ENCODE measurements around the gene TCEANC2.
A peak's percentile ranks its signal among the peaks of the same experiment; 100 is the strongest.

TCEANC2 gene

DNA sequence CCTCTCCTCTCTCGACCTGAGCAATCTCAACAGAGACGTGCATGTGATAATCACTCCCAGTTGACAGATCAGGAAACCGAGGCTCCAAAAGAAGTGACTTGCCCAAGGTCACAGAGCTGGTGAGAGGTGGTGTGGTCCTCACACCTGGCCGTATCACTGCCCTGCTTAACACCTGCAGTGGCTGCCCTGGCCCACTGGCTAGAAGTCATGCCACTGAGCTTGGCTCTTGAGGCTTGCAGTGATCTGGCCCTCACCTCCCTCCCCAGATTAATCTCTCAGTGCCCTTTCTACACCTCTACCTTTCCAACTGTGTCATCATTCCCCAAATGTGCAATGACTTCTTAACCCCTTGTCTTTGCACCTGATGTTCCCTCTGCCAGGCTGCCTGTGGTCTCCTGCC, 60.6 kb downstream of the TCEANC2 start:
- DNase-seq (ENCODE audit: low spot score): no peak

GRCh38 chr1:54114955-54115354, 61.5 kb downstream of the TCEANC2 start:
- DNase-seq (ENCODE audit: low spot score): no peak

GRCh38 chr1:54115520-54115919, 62.1 kb downstream of the TCEANC2 start:
- no peak for DNase-seq (ENCODE audit: low spot score)

GRCh38 chr1:54117815-54118563, 64.6 kb downstream of the TCEANC2 start:
- no peak for DNase-seq (ENCODE audit: low spot score)

- no peak for DNase-seq (ENCODE audit: low spot score)
Observed at GRCh38 chr1:54118704-54119103, 65.3 kb downstream of the TCEANC2 start.

- no peak for DNase-seq (ENCODE audit: low spot score)
Observed at GRCh38 chr1:54120018-54120697, 66.8 kb downstream of the TCEANC2 start.

- DNase-seq (ENCODE audit: low spot score): no peak
Observed at GRCh38 chr1:54120698-54121481, 67.5 kb downstream of the TCEANC2 start.

DNA sequence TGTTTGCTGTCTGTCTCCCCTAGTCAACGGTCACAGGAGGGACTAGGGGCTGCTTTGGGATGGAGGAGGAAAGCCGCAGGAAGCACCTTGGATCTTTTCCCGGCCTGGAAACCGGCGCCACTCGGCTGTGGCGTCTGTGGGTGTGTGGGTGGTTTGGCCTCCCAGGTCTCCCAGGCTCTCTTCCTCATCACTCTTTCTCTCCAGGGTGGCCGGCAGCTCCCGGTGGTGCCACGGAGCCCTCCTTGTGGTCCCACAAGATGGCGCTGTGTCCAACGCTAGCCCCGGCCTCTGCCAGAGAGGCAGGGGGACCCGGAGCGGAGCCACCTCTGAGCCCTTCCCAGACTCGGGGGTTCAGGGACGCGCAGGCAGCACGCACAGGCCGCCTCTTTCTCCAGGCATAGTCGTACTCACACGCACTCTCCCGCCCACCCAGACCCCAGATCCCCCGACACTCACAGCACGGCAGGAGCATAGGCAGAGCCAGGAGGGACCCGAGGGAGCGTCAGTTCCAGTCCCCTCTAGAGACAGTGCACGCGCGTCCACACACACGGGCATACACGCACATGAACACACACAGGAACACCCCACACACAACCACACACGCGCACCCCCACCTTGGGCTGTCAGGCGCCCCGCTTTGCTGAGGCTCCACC, 68.2 kb downstream of the TCEANC2 start:
- DNase-seq (ENCODE audit: low spot score): peak; percentile 76

DNA sequence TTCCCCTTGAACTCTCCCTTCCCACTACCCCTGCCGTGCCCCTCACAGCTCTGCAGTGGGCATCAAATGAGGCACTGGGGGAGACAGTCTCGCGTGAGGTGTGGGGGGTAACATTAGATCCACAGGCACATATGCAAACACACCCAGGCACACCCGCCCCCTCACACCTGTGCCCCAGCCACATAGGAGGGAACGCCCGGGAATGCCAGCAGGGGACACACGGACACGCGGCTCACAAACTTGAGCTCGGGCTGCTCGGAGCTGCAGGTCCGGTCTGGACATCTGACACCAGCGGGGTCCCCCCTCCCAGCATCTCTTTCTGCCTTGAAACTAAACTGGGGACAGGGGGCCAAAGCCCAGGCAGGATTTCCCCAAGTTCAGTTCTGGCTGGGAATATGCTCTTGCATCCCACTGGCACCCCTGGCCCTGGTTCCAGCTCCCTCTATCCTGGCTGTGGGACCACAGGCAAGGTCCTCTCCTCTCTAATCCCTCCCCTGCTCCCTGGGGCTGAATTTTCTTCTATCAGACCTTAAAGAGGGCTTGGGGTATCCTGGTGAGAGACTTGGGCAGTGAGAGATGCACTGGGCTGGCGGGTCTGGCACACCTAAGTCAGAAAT, 68.8 kb downstream of the TCEANC2 start:
- DNase-seq (ENCODE audit: low spot score): no peak

GRCh38 chr1:54122992-54123391, 69.6 kb downstream of the TCEANC2 start:
- DNase-seq (ENCODE audit: low spot score): no peak

DNA sequence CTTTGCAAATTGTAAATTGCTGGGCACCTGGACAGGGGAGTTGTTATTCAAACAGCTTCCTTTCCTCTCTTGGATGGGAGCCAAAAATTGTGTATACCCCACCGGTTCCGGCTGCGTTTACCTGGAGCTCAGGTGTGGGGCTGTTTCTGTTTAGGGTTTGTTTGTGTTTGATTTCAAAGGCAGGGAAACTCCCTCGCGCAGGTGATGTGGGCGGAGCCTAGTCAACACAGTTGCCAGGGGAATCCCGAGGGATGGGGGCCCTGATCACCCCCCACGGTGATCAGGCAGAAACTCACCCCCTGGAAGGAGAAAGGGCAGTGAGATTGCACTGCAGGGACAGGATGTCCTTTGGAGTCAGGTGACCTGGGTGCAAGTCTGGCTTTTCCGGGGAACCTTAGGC, 71.1 kb downstream of the TCEANC2 start:
- DNase-seq (ENCODE audit: low spot score): no peak

DNA sequence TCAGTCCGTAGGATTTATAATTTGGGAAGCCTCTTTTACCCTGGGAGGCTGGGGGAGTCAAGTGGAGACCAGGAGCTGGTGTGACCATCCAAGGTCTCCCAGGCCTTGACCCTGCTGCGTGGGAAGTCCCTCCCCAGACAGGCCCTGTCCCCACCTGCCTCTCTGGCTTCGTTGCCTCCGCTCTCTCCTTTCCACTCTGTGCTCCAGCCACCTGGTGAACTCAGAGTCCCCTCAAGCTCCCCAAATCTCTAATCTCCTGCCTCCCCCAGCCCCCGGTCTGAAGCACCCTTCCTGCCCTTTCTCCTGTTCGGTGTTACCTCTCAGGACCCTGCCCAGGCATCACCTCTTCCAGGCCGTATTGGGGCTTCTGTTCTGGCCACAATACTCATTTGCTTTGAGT, 71.5 kb downstream of the TCEANC2 start:
- DNase-seq (ENCODE audit: low spot score): no peak

DNA sequence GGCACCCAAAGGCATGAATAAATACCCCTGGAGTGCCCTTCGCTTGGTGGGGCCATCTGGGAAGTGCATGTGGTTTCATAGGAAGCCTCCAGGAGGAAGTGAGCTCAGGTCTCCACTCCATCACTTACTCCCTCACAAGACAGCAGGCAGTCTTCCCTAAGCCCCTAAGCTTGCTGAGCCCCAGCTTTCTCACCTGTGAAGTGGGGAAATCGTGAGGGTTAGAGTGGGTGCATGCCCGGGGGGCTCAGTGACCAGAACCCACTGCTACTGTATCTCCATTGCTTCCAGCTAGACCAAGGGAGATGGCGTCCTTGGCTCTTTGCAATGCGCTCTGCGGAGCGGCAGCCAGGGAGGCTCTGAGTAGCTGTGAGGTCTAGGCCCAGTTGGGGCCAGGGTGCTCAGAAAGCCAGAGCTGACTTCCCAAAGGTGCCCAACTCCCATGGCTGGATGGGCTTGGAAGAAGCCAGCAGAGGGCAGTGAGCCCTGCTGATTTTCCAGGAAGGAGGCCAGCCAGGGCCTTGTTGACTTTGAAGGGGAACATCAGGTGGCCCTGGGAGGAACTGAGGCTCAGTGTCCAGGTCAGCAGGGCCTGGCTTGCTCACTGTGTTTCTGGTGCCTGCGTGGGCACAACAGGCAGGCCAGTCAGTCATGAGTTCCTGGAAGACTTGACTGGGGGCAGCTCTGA, 72.1 kb downstream of the TCEANC2 start:
- peak; percentile 40 for DNase-seq (ENCODE audit: low spot score)

DNA sequence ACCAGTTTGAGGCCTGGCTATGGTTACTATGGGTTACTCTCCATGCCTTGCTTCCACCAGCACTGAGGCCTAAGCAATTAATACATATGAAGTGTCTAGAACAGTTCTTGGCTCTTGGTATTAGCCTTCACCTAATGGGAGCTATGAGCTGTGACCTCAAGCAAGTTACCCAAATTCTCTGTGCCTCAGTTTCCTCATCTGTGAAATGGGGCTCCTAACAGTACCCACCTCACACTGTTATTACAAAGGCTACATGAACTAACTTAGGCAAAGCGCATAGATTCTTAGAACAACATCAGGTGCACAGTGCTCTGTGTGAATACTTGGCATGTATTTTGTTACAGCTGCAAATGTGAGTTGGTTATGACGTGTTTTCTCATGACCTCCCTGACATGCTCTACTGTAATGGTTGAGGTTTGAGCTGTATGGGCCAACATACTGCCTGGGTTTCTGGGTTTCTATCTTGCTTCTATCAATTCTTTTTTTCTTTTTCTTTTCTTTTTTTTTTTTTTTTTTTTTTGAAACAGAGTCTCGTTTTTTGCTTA, 72.9 kb downstream of the TCEANC2 start:
- DNase-seq (ENCODE audit: low spot score): no peak

DNA sequence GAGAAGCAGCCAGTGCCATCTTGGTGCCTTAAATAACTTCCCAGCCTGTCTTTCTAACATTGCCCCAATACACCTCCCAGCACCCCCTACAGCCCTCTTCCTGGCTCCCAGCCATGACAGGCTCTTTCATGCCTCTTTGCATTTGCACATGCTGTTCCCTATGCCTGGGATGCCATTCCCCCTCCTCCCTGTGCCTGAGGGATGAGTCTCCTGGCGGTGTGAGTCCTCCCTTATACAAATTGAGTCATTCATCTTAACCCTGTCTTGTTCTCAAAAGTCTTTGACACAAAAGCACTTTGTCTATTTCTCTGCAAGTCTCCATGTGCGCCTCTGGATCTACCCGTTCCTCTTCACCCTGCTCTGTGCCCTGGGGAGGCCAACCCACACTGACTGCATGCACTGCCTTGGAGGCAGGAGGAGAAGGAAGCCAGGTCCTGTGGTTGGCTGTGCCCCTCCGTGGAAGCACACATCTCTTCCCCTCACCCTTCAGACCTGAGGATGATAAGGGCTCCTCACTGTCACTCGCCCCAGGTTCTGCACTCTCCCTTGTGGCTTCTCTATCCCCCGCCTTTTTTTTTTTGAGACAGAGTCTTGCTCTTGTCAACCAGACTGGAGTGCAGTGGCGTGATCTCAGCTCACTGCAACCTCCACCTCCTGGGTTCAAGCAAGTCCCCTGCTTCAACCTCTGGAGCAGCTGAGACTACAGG, 74.3 kb downstream of the TCEANC2 start:
- no peak for DNase-seq (ENCODE audit: low spot score)

DNA sequence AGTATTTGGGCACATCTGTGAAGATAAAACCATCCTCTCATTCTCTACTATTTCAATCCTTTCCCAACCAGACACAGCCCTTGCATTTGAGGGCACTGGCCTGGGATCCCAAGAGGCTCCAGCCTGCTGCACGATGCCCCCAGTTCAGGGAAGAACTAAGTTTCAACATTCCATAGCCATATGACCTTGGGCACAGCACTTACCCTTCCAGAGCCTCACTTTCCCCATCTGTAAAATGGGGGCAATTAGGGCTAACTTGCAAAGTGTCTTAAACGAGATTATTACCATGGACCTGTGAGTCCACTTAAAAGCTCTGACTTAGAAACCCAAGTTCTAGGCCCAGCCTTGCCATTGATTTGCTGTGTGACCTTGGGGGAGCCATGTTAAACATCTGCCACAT, 76.5 kb downstream of the TCEANC2 start:
- no peak for DNase-seq (ENCODE audit: low spot score)

DNA sequence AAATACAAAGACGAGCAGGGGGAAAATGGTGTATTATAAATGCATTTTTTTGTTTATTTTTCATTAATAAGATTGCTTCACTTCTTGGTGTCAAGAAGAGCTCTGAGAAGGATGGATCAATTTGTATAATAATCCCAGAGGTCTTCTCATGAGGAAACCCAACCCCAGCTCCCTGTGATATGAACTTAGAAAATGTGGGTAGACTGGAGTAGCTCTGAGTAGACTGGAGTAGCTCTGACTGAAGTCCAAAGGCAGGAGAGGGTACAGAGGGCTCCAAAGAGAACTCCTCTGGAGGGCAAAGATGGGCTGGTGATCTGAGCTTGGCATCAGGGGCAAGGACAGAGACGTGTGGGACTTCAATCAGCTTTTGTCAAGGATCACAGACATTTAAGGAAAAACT, 78.0 kb downstream of the TCEANC2 start:
- no peak for DNase-seq (ENCODE audit: low spot score)

GRCh38 chr1:54132495-54132894, 79.1 kb downstream of the TCEANC2 start:
- DNase-seq (ENCODE audit: low spot score): no peak

DNA sequence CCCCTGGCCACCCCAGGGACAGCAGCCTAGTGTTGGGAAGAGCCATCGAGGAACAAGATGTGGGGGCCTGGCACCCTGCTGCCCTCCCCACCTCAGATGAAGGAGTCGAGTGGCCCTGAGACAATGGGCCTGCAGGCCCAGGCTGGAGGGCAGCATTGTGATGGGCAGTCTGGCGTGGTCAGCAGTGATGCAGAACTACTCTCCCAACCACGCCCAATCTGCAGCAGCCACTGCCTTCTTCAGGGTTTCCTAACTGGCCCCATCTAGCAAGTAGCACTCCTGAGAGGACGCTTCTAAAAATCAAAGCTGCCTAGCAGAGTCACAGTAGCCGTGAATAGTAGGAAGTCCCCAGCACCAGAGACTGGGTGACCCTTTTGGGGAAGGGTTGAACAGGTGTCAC, 80.9 kb downstream of the TCEANC2 start:
- DNase-seq (ENCODE audit: low spot score): no peak

DNA sequence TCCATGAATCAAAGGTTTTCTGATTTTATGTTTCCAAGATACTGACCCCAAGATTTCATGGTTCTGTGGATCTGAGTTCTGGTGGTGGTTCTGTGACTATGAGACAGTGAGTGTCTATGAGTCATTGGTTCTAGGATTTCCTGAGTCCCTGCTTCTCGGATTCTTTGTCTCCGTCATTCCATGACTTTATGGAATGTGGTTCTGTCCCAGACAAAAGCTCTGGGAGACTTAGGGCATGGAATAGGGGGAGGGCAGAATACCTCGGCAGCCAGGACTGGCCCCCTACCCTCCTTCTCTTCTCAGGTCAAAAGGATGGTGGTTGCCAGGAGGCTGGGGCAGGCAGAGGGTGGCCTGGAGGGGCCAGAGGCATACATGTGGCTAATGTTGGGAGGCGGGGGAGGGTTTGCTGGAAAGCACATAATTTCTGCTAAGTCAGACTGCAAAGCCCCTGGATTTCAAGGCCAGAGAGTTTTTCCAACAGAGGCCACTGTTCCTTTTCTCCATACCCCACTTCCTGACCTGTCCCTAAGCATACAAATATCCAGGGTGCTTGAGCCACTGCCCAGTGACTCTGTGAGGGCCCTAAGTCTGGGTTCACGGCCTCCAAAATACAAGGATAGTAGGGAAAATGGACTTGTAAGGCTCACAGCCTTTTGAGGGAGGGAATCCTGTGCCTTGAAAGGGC, 82.2 kb downstream of the TCEANC2 start:
- DNase-seq (ENCODE audit: low spot score): no peak
